Measurements from ENCODE around the gene GOLGA6L24.
"Not testable (repeated sequence)": the region's sequence is repeated elsewhere in the genome, so short reads cannot be mapped to it uniquely, and the experiment has no call there.

Gene GOLGA6L24, protein sequence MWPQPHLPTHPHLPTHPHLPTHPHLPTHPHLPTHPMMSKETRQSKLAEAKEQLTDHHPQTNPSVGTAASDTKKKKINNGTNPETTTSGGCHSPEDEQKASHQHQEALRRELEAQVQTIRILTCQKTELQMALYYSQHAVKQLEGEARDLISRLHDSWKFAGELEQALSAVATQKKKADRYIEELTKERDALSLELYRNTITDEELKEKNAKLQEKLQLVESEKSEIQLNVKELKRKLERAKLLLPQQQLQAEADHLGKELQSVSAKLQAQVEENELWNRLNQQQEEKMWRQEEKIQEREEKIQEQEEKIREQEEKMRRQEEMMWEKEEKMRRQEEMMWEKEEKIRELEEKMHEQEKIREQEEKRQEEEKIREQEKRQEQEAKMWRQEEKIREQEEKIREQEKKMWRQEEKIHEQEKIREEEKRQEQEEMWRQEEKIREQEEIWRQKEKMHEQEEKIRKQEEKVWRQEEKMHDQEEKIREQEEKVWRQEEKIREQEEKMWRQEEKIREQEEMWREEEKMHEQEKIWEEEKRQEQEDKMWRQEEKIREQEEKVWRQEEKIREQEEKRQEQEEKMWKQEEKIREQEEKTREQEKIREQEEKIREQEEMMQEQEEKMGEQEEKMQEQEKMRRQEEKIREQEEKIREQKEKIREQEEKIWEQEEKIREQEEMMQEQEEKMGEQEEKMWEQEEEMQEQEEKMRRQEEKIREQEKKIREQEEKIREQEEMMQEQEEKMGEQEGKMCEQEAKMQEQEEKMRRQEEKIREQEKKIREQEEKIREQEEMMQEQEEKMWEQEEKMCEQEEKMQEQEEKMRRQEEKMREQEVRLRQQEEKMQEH

DNA sequence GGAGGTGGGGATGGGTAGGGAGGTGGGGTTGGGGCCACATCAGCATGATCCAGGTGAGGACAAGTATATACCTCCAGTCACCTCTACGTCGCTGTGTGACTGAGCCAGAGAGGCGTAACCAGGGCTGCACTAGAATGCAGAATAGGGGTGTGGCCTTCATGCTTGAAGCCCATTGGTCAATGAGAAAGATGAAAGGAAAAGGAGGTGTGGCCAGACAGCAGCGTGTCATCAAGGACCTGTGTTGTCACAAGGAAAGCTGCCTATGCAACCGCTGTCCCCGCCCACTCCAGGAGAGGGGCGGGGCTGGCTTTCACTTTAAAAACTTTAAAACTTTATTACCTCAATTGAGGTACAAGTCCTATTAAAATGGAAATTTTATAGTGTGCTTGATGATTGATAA lies at the start of gene GOLGA6L24:
TSS of gene GOLGA6L24 (minus strand) at position 101 of the 400 bp plus-strand sequence. CDS start at position 40, 61 bp downstream.
- DNase-seq: not testable (repeated sequence)

DNA sequence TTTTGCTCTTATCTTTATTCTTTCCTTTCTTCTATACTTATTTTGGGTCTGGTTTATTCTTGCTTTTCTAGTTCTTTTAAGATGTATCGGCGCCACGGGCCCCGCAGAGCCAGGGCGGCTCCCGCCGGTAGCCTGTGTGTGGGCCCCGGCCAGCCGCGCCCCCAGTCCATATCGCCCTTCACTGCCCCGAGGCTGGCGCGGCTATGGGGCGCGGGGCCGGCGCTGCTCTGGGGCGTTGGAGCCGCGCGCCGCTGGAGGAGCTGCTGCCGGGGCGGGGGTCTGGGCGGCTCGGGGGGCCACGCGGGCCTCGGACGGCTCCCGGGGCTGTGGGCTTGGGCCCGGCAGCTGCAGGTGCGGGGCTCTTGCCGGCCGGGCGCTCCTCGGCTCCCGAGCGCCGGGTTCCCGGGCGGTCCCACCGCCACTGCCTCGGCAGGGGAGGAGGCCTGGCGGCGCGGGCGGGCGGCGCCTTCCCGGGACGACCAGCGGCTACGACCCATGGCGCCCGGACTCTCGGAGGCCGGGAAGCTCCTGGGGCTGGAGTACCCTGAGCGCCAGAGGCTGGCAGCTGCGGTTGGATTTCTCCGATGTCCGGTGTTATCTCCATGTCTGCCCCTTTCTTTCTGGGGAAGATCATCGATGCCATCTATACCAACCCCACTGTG lies 45.0 kb upstream of the GOLGA6L24 start:
- not testable (repeated sequence) for DNase-seq

DNA sequence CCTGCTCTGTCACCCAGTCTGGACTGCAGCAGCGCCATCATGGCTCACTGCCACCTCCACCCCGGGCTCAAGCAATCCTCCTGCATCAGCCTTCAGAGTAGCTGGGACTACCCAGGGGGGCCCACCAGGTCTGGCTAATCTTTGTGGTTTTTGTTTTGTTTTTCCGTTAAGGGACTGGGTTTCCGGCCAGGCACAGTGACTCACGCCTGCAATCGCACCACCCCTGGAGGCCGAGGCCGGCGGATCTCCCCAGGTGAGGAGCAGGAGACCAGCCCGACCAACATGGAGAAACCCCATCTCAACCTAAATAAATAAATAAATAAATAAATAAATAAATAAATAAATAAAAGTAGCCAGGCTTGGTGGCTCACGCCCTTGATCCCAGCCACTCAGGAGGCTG lies 38.1 kb upstream of the GOLGA6L24 start:
- not testable (repeated sequence) for DNase-seq

DNA sequence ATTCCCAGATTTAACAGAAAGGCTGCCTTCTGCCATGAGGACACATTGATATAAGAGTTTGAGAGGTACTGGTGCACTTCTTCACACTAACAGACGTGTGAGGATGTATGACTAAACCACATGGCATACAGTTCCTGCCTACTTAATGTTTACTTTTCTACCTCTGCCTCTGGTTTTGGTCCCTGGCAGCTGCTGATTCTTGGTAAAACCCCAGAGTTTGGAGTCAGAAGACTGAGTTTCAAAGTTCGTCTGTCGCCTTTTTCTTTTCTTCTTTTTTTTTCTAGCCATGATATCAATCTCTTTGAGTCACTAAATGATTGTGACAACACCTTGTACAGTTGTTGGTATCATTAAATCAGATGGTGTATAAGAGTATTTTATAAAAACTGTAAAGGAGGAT lies 22.2 kb upstream of the GOLGA6L24 start:
- DNase-seq: not testable (repeated sequence)

DNA sequence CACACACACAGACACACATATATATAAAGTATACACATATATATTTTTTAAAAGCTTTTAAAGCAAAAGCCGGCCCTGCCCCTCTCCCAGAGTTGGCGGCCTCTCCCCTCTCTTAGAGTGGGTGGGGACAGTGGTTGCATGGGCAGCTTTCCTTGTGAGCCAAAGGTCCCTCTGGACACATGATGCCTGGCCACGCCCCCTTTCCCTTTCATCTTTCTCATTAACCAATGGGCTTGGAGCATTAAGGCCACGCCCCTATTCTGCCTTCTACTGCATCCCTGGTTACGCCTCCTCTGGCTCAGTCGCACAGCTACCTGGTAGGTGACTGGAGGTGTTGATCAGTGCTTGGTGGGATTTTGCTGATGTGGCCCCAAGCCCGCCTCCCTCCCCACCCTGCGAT lies 20.5 kb upstream of the GOLGA6L24 start, which contains the start of gene GOLGA8F:
TSS of gene GOLGA8F (plus strand) at position 301 of the 400 bp plus-strand sequence. CDS start at position 399, 98 bp downstream.
- DNase-seq: not testable (repeated sequence)

DNA sequence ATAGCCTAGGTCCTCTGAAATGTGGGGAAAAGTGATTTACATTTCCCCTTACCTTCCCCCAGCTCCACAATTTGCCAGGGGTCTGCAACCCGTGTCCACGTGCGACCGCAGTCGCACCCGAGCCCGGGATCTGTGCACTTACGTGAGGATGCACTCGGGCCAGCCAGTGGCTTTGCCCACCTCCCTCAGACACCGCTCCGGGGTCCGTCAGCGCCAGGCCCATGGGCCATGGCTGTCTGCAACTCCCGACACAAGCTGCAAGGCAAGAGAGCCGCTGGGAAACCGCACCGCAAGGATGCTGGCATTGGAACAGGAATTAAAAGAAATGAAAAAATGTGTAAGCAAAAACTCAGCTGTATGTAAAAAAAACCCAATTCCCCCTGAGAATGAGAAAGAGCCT lies 7.6 kb upstream of the GOLGA6L24 start:
- DNase-seq: not testable (repeated sequence)

DNA sequence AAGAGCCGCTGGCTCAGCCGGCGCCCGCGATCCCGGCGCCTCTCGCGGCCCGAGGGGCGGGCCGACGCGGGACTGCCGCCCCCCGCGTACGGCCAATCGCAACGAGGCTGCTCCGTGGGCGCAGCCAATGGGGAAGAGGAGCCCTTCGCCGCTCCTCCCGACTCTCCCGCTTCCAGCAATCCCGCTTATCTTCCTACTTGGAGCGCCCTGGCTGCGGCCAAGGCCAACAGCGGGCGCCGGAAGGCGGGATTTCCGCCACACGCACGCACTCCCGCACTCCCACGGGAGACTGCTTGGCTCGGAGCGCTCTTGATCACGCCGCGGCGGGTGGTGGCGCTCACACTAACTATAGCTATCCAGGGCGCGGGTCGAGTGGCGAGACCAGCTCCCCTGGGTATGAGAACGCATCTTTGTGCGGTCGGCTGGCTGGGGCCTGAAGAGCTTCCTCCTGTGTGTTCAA lies 35.7 kb downstream of the GOLGA6L24 start, which contains the start of gene HERC2:
TSS of gene HERC2 (minus strand) at position 51 of the 460 bp plus-strand sequence. CDS start 746 bp downstream, outside the sequence.
- not testable (repeated sequence) for DNase-seq

DNA sequence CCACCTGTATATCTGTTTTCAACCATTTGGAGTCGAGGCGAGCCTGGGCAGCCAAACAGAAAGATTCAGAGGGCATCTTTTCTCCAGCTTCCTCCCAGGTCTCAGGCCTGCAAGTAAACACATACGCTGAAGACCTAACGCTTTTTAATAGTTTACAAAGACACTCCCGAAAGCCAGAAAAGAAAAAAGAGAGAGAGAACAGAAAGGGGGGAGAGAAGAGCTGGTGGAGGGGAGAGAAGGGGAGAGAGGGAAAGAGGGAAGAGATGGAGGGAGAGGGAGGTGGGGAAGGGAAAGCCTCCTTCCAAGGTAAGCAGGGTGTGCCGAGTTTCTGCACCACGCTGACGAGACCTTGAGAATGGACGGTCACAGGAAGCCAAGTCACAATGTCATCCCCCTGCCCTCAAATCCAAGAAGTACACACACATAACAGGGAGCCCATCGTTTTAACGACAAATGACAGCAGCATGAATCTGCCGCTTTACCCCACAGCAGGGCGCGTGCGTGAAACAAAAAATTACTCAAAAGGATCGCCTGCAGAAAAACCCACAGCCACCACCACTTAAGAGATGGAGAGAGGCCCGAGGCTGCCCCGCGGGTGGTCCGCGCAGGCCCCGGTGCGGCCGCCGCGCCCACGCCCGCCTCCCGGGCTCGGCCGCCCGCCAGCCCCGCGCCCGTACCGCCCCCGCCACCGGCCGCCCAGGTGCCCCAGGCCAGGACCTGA lies 36.4 kb downstream of the GOLGA6L24 start:
- not testable (repeated sequence) for DNase-seq

DNA sequence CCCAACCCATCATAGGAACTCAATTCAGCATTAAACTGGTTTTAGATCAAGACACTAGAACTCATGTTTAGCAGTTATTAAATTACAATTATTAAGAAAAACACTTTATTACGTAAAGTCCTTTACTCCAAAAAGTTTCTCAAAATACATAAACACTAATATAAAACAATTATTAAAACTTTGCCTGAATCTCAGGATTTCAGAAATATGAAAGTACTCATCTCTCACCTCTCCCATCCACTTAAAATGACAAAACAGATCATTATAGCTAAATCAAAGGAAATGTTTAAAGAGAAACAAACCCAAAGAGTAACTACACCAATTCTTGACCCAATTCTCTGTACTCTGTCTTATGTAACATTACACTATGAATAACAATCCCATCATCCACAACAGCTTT lies 38.2 kb downstream of the GOLGA6L24 start:
- not testable (repeated sequence) for DNase-seq

DNA sequence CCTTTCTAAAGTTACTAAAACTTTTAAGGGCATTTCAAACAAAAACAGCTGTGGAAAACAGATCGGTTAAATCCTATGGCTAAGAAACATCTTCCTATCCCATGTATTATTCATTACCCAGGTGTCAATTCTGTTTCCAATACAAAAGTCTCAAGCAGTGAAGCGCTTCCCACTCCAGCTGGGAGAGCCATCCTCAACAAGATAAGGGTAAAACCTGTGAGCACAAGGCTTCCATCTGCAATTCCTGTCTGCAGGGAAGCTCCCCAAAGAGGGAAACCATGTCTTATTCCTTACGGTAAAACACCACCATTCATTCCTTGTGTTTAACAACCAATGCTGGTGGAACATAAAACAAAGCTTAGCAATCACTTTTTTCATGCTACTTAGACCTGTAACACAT lies 39.1 kb downstream of the GOLGA6L24 start:
- DNase-seq: not testable (repeated sequence)

DNA sequence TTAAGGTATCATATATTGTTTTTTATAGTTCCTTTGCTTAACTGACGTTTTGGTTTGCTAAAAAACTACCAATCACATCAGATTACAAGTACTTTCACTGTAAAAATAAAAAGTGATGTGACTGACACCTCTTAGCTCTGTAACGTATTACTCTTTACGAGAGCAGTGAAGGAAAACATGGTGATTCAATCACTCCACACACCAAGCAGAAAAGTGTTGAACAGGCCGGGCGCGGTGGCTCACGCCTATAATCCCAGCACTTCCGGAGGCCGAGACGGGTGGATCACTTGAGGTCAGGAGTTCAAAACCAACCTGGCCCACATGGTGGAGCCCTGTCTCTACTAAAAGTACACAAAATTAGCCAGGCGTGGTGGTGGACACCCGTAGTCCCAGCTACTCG lies 39.8 kb downstream of the GOLGA6L24 start:
- not testable (repeated sequence) for DNase-seq

DNA sequence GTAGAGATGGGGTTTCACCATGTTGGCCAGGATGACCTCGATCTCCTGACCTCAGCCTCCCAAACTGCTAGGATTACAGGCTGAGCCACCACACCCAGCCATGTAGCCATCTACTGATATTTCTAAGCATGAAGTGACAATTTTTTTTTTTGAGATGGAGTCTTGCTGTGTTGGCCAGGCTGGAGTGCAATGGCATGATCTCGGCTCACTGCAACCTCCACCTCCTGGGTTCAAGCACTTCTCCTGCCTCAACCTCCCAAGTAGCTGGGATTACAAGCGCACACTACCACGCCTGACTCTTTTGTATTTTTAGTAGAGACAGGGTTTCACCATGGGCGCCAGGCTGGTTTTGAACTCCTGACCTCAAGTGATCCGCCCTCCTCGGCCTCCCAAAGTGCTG lies 40.9 kb downstream of the GOLGA6L24 start:
- DNase-seq: not testable (repeated sequence)

DNA sequence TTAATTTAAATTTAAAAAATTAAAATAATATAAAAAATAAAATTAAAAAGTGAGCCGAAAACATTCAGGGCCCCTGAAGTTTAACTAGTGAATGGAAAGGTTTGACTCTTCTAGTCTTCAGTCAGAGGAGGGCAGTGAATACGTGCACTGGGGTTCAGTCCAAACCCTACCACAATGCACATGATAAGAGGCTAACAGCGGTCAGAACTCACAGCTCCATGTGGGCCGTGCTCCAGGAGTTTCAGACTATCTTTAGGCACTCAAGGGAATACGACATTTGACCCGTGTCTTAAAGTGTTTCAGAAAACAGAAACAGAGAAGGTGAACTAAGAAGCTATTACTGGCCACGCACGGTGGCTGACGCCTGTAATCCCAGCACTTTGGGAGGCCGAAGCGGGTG lies 47.4 kb downstream of the GOLGA6L24 start:
- DNase-seq: not testable (repeated sequence)

DNA sequence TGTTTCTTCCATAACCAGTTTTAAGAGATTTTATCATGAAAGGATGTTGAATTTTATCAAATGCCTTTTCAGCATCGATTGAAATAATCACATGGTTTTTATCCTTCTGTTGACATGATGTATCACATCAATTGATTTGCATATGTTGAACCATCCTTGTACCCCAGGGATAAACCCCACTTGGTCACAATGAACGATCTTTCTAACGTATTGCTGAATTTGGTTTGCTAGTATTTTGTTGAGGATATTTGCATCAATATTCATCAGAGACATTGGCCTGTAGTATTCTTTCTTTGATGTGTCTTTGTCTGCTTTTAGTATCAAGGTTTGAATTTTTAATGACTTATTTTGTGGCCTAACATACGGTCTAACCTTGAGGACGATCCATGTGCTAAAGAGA lies 49.2 kb downstream of the GOLGA6L24 start:
- DNase-seq: not testable (repeated sequence)
